ENCODE data around the gene TMEM106C. TPM values are rescaled to one million over a fixed set of nuclear protein-coding genes. Genes with fewer than 3 reads are reported as not detected.

Gene TMEM106C
- total and polyA plus RNA-seq, 2 of the 13 experiments (the other 11 are each of a cell fraction or from before 2014, with no cell fraction given): 132 to 192 TPM

GRCh38 chr12:47990351-47991105, 27.1 kb downstream of the TMEM106C start (continued):
- TF ChIP-seq, protein P1, sequence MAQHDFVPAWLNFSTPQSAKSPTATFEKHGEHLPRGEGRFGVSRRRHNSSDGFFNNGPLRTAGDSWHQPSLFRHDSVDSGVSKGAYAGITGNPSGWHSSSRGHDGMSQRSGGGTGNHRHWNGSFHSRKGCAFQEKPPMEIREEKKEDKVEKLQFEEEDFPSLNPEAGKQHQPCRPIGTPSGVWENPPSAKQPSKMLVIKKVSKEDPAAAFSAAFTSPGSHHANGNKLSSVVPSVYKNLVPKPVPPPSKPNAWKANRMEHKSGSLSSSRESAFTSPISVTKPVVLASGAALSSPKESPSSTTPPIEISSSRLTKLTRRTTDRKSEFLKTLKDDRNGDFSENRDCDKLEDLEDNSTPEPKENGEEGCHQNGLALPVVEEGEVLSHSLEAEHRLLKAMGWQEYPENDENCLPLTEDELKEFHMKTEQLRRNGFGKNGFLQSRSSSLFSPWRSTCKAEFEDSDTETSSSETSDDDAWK (CRISPR knock-in tag; IDR thresholded peaks at IDR 0.05): no peak
- TF ChIP-seq ZNF547 (CRISPR knock-in tag; IDR thresholded peaks at IDR 0.05) (no peak), GABPB1 (CRISPR knock-in tag; IDR thresholded peaks at IDR 0.05) (no peak), ZNF614 (CRISPR knock-in tag; IDR thresholded peaks at IDR 0.05; ENCODE audit: borderline replicate concordance) (no peak)

DNA sequence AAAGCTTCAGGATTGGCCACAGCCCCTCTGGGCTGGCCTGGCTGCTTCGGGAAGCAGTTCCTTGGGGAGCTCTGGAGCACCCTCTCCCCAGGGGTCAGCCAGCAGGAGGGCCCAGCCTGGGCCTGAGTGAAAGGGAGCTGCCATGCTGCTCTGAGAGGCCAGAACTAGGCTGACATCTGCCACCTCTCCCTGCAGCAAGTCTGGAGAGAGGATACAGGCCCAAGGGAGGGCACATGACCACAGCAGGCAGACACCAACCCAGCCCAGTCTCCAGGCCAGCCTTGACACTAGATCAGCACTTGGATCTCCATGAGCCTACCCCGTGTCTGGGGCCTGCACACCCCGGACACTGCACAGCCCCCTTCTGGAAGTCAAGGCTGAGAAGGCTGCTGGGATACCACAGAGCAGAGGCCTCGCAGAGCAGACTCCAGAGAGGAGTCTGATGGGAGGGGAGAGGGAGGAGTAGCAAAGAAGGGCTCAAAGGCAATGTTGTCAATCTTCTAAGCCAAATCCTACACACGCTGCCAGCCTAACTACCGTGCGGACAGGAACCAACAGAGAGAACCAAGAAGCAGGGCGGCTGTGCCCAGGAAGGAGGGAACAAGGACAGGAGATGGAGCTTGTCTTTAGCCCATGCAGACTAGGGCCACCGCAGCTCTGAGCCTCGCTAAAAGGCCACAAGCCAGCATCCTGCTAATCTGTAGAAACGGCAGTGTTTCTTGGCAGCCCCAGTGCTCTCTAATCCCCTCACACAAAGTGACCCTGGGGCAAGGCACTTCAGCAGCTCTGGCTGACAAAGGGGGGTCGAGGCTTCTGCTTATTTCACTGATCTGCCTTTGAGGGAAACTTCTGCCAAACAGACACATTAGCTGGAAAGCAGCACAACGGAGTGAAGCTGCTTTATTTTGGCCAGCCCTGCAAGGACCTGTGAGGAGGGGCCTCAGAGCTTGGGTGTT, 28.0 kb downstream of the TMEM106C start:
- no peaks in the 10 kb centered on the region for H3K9me3 ChIP-seq (ENCODE audit: low read length)
- intact Hi-C loops (cut with micrococcal nuclease; ENCODE audit: unreplicated experiment): no loop called here
- POLR2A ChIA-PET: no interaction called here
- H3K27me3 ChIP-seq (ENCODE audit: control insufficient read depth in 1 of 2, insufficient read depth in 2 of 2, low read length in 2 of 2): no peaks in the 10 kb centered on the region; a peak in 1 of 5 replicates
- no peaks in the 10 kb centered on the region; a peak in 1 of 5 replicates for H3K36me3 ChIP-seq (replicated peaks in 1 of 2; ENCODE audit: control insufficient read depth in 1 of 2, insufficient read depth in 2 of 2, low read length in 2 of 2)
- CTCF ChIA-PET (ENCODE audit: low intra/inter-chr PET ratio, low total read pairs): no interaction called here
- H3K27ac ChIP-seq (ENCODE audit: extremely low read length, insufficient read depth, low read length): no peak overlapping the region
- FAIRE-seq: no peak
- no peak overlapping the region for H3K4me2 ChIP-seq (ENCODE audit: low read depth, low read length)
- in situ Hi-C loops (cut with HindIII; ENCODE audit: extremely low pct_ligation_motif_present, low pct_unique_long_range_greater_than_20kb): no loop called here
- no TSS peak for BruUV-seq (replicated peaks)
- no peak overlapping the region for H2AFZ ChIP-seq (ENCODE audit: low read length)
- H3K79me2 ChIP-seq (ENCODE audit: insufficient read depth, low read length): no peaks in the 10 kb centered on the region
- no peak for ATAC-seq
- H4K20me1 ChIP-seq (ENCODE audit: insufficient read depth, low read length): no peaks in the 10 kb centered on the region
- H3K4me3 ChIP-seq (replicated peaks in 1 of 3; ENCODE audit: insufficient read depth in 1 of 3, low read depth in 2 of 3, low read length in 3 of 3): no peak overlapping the region
- DNase-seq (ENCODE audit: low spot score): no peak
- H3K9ac ChIP-seq (ENCODE audit: insufficient read depth, low read depth, low read length): no peak overlapping the region
- WGBS (ENCODE audit: low lambda C conversion rate): 45% methylated on average over 9 of the region's 13 CpGs
- no peaks in the 10 kb centered on the region for H3K4me1 ChIP-seq (ENCODE audit: insufficient read depth, low read length)
- TF ChIP-seq HOXA7 (CRISPR knock-in tag; IDR thresholded peaks at IDR 0.05): no peak
- TF ChIP-seq SP1 (IDR thresholded peaks at IDR 0.05): no peak
- TF ChIP-seq SP1 (CRISPR knock-in tag; IDR thresholded peaks at IDR 0.05): no peak
- no peak for TF ChIP-seq ZNF451 (CRISPR knock-in tag; IDR thresholded peaks at IDR 0.05)
- TF ChIP-seq BRD4 (CRISPR knock-in tag; IDR thresholded peaks at IDR 0.05): no peak
- no peak for TF ChIP-seq PLSCR1 (CRISPR knock-in tag; IDR thresholded peaks at IDR 0.05; ENCODE audit: borderline replicate concordance)
- TF ChIP-seq, protein P2, sequence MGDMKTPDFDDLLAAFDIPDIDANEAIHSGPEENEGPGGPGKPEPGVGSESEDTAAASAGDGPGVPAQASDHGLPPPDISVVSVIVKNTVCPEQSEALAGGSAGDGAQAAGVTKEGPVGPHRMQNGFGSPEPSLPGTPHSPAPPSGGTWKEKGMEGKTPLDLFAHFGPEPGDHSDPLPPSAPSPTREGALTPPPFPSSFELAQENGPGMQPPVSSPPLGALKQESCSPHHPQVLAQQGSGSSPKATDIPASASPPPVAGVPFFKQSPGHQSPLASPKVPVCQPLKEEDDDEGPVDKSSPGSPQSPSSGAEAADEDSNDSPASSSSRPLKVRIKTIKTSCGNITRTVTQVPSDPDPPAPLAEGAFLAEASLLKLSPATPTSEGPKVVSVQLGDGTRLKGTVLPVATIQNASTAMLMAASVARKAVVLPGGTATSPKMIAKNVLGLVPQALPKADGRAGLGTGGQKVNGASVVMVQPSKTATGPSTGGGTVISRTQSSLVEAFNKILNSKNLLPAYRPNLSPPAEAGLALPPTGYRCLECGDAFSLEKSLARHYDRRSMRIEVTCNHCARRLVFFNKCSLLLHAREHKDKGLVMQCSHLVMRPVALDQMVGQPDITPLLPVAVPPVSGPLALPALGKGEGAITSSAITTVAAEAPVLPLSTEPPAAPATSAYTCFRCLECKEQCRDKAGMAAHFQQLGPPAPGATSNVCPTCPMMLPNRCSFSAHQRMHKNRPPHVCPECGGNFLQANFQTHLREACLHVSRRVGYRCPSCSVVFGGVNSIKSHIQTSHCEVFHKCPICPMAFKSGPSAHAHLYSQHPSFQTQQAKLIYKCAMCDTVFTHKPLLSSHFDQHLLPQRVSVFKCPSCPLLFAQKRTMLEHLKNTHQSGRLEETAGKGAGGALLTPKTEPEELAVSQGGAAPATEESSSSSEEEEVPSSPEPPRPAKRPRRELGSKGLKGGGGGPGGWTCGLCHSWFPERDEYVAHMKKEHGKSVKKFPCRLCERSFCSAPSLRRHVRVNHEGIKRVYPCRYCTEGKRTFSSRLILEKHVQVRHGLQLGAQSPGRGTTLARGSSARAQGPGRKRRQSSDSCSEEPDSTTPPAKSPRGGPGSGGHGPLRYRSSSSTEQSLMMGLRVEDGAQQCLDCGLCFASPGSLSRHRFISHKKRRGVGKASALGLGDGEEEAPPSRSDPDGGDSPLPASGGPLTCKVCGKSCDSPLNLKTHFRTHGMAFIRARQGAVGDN (CRISPR knock-in tag; IDR thresholded peaks at IDR 0.05): no peak
- TF ChIP-seq ZNF234 (CRISPR knock-in tag; conservative IDR thresholded peaks at IDR 0.05): no peak
- no peak for TF ChIP-seq KLF15 (CRISPR knock-in tag; IDR thresholded peaks at IDR 0.05; ENCODE audit: borderline replicate concordance)
- no peak for TF ChIP-seq ZIK1 (CRISPR knock-in tag; IDR thresholded peaks at IDR 0.05; ENCODE audit: borderline replicate concordance, low read depth)
- TF ChIP-seq MTF1 (CRISPR knock-in tag; IDR thresholded peaks at IDR 0.05): no peak
- no peak for TF ChIP-seq SNAPC2 (CRISPR knock-in tag; IDR thresholded peaks at IDR 0.05)

All from HepG2 (cell line).